NCI-H2107 treated with DMSO at 0.1 percent for 48 hours (cell line): ENCODE data around the gene MRPS11.
A peak's percentile ranks its signal among the peaks of the same experiment; 100 is the strongest.
"Not testable (repeated sequence)": the region's sequence is repeated elsewhere in the genome, so short reads cannot be mapped to it uniquely, and the experiment has no call there.

Experiments
- DNase-seq: peaks from one replicate; lab custom pipeline; 2025; ENCODE audit not compliant: unreplicated experiment; lab: John Stamatoyannopoulos, UW

MRPS11 gene

DNA sequence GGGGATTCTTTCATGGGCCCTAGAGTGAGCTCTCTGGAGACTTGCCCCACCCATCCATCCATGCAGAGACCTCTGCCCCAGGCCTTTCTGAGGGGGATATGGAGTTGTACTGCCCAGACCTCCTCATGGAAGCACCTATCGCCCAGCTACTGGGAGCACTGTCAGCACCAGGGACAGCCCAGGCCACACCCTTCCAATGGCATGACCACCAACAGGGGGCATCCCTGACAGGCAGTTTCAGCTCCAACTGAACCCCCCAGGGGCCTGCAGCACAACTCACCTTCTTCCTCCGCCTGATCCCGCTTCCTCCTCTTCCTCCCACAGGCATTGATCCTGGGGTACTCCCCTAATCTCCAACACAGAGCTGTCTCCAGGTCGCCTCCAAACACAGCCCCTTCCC is 21.8 kb downstream of the MRPS11 start:
- no peak for DNase-seq

GRCh38 chr15:88490036-88490435 is 22.5 kb downstream of the MRPS11 start:
- no peak for DNase-seq

DNA sequence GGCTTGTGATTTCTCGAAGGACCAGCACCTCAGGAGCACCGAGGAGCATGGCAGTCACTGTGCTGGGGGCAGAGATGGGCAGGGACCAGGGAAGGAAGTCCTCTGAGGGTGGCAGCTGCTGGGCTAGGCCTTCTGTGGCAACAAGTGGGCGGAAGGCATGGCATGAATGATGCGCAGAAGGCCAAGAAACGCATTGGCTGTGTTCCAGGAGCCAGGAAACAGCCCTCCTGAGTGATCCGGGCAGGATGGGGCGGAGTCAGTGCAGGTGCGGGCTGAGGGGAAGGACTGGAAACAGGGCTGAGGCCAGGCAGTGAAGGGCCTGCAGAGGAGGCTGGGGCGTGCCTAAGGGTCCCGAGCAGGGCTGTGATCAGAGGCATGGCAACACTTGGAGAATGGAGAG is 23.6 kb downstream of the MRPS11 start:
- no peak for DNase-seq

DNA sequence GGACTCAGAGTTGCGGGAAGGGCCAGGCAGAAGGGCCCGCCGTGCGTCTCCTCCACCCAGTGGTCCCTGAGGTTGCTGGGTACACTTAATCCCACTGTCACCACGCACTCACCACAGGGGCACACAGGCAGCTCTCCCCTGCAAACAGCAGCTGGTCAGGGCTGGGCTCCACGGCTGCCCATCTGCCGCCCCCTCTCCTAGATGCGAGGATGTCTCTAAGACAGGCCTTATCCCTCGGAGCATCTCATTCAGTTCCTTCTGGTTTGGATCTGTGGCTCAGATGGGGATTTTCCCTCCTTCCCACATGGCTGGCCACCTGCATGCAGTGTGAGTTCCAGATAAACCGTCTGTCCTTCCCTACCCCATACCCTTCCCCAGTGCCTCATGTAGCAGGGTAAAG is 26.3 kb downstream of the MRPS11 start:
- no peak for DNase-seq

GRCh38 chr15:88497109-88497765 is 29.7 kb downstream of the MRPS11 start:
- DNase-seq, result no peak

DNA sequence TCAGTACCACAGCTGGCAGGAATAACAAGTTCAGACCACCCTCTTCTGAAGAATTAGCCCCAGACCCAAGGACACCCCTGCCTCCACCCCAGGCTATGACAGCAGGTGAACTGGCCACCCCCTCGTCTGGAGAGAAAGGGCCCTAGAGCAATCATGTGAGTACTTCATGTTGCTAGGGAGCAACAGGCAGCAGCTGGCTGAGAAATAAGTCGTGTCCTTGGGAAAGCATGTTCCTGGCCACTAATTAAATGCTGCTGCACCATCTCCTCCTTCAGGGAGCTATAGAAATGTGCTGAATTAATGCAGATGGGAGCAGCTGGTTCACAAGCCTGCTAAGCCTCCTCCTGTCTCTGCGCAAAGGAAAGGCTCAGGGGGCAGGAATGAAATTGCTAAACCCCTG is 31.5 kb downstream of the MRPS11 start:
- DNase-seq, result no peak

- no peak for DNase-seq
These were observed 36.9 kb downstream of the MRPS11 start for GRCh38 chr15:88504445-88504844.

- no peak for DNase-seq
These were observed 38.2 kb downstream of the MRPS11 start for GRCh38 chr15:88505721-88506120.

DNA sequence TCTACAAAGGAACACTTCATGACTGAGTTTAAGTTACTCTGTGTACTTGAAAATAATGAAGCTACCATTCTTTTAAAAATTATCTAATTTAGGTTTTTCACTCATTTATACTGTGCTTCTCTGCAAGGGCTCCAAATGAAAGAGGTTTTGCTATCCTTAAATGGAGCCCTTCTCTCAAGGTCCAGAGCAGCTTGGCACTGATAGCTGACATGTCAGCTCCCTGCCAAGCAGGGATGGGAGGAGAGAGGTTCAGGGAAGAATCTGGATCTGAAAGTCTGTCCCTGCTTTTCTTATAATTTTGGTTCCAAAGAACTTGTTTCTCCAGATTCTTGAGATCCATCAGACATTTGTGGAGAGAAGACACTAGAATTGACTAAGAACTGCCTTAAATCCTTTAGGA is 39.1 kb downstream of the MRPS11 start:
- no peak for DNase-seq

GRCh38 chr15:88509321-88509720 is 41.8 kb downstream of the MRPS11 start:
- no peak for DNase-seq

GRCh38 chr15:88509964-88510363 is 42.5 kb downstream of the MRPS11 start:
- no peak for DNase-seq

DNA sequence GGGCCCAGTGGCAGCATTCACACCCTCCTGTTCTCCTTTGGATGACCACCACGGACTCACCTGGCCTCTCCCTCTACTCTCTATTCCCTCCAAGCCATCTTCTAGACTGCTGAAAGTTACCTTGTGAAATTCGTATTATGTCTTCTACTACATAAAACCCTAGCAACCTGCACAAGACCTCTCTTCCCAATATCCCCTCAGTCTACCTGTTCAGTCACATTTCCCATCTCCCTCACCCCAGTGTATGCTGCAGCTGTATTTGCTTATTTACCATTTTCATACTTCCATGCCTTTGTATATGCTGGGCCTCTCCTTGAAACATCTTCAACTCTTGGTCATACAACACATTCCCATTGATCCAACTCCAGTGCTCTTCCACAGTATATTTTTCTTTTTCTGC is 43.7 kb downstream of the MRPS11 start:
- DNase-seq, result no peak

- DNase-seq, result no peak
These were observed 44.6 kb downstream of the MRPS11 start for GRCh38 chr15:88512078-88512477.

DNA sequence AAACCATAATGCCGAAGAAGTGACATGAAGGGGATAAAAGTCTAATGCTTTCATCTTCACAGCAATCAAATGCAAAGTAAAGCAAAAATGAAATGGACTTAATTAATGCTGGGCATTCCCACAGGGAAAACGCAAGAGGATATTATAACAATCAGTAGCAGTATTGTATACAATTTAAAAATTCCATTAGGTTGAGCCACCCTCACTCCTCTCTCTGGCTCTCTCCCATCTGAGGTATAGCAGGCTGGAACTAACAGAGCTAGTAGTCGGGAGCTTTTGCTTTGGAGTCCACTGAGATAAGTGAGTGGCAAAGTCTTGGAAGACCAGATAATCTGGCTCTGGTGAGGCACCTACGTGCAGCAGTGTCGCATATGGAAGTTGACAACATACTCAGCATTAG is 45.1 kb downstream of the MRPS11 start:
- DNase-seq, result no peak

GRCh38 chr15:88513195-88513594 is 45.7 kb downstream of the MRPS11 start:
- DNase-seq, result no peak

- no peak for DNase-seq
These were observed 51.4 kb downstream of the MRPS11 start for GRCh38 chr15:88518903-88519302.

DNA sequence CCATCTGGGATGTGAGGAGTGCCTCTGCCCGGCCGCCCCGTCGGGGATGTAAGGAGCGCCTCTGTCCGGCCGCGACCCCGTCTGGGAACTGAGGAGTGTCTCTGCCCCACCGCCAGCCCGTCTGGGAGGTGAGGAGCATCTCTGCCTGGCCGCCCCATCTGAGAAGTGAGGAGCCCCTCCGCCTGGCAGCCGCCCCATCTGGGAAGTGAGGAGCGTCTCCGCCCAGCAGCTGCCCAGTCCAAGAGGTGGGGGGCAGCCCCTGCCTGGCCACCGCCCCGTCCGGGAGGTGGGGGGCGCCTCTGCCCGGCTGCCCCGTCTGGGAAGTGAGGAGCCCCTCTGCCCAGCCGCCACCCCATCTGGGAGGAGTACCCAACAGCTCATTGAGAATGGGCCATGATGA is 56.6 kb downstream of the MRPS11 start:
- not testable (repeated sequence) for DNase-seq

GRCh38 chr15:88525418-88525817 is 57.9 kb downstream of the MRPS11 start:
- DNase-seq, result no peak

DNA sequence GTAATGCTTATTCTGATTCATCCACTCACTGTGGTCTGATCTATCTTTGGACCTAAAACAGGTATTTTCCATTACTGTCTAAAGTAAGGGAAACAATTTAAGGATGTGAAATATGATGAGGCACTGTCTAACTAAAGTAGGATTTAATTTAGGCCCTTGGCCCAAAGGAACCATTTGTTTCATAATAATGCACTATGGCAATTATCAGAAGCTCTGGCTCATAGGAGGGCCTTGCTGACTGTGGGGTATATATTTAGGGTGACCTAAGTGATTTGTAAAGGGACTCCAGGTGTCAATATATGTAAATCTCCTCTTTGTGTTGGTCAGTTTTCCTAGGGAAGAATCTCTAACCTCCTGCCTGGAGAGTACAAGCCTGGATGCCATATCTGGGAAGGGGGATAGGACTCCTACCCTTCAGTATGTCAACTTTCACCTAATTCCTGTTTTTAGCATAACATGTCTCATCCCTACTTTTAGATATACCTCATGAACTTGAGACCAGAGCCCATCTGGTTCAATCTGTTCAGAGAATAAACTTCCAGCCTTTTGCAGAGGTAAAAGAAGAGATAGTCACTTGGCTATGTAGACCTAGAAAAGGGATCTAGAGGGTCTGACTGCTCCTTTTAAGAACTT is 58.9 kb downstream of the MRPS11 start:
- no peak for DNase-seq

DNA sequence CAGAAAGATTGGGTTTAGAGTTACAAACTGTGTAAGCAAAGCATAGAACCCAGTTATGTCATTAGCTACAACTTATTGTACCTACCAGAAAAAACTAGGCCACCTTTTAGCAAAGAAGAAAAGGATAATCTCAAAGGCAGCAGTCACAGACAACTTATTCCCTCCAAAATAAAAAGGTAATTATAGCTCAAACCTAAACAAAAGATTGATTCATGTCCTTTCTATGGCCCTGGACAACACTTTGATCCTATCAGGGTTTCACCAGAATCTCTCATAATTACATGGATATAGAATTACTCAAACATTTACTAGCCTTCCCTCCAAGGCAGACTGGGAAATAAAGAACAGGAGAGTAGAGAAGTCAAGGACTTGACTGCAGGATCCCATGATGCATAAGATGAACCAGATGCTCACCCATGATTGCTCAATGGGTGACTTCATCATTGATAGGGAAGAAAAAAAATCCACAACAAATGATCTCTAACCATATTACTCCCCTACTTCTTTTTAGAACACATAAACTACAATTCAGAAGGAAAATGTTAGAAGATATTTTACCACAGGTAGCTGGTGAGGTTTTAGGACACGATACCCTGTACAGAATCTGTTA is 61.6 kb downstream of the MRPS11 start:
- DNase-seq, result peak; percentile 38
